ENCODE data around the gene CALD1. TPM values are rescaled to one million over a fixed set of nuclear protein-coding genes. Genes with fewer than 3 reads are reported as not detected.

Gene CALD1
- total and polyA plus RNA-seq, 4 donors, result 48.0 to 226 (median 95.2) TPM

- H3K4me1 ChIP-seq (ENCODE audit: control insufficient read depth in 4 of 4, insufficient read depth in 4 of 4, low read length in 3 of 4), result no peaks in the 10 kb centered on the region
- no peaks in the 10 kb centered on the region for H3K36me3 ChIP-seq (ENCODE audit: control insufficient read depth in 4 of 4, insufficient read depth in 3 of 4, low read depth in 1 of 4, low read length in 3 of 4)
- no peak for DNase-seq (ENCODE audit: low spot score)
- no peak overlapping the region for H3K27ac ChIP-seq (ENCODE audit: low read depth in 1 of 2, low read length in 2 of 2)
- H3K27me3 ChIP-seq (ENCODE audit: control insufficient read depth in 4 of 4, insufficient read depth in 4 of 4, low read length in 3 of 4), result no peaks in the 10 kb centered on the region
- H3K9ac ChIP-seq (ENCODE audit: low read depth in 1 of 2, low read length in 2 of 2), result no peak overlapping the region
- no peak overlapping the region for H3K4me3 ChIP-seq (ENCODE audit: low read depth in 1 of 3, low read length in 3 of 3)
- WGBS, result 86% methylated on average over 3 of the region's 3 CpGs
- no peaks in the 10 kb centered on the region for H3K9me3 ChIP-seq (ENCODE audit: control insufficient read depth in 4 of 4, low read length in 3 of 4)
- no peak for TF ChIP-seq HNF4A (conservative IDR thresholded peaks at IDR 0.05)
- TF ChIP-seq ZBTB33 (IDR thresholded peaks at IDR 0.05), result no peak
- TF ChIP-seq EGR1 (IDR thresholded peaks at IDR 0.05; ENCODE audit: low read depth in 2 of 2), result no peak
- no peak for TF ChIP-seq FOXA2 (IDR thresholded peaks at IDR 0.05)
Measured at GRCh38 chr7:134832367-134832766, 52.9 kb downstream of the CALD1 start.

GRCh38 chr7:134834689-134835462 lies 55.4 kb downstream of the CALD1 start:
- Histone ChIP-seq H3K4me1 (ENCODE audit: control insufficient read depth in 4 of 4, insufficient read depth in 4 of 4, low read length in 3 of 4) (no peaks in the 10 kb centered on the region), H3K27ac (ENCODE audit: low read depth in 1 of 2, low read length in 2 of 2) (peak overlapping the region in 1 of 2 donors; percentile 6), H3K9me3 (ENCODE audit: control insufficient read depth in 4 of 4, low read length in 3 of 4) (no peaks in the 10 kb centered on the region), H3K36me3 (ENCODE audit: control insufficient read depth in 4 of 4, insufficient read depth in 3 of 4, low read depth in 1 of 4, low read length in 3 of 4) (no peaks in the 10 kb centered on the region), H3K9ac (ENCODE audit: low read depth in 1 of 2, low read length in 2 of 2) (no peak overlapping the region), H3K27me3 (ENCODE audit: control insufficient read depth in 4 of 4, insufficient read depth in 4 of 4, low read length in 3 of 4) (no peaks in the 10 kb centered on the region), H3K4me3 (ENCODE audit: low read depth in 1 of 3, low read length in 3 of 3) (no peak overlapping the region)
- no peak for DNase-seq (ENCODE audit: low spot score)
- 63% methylated on average over 3 of the region's 3 CpGs for WGBS
- TF ChIP-seq CTCF (IDR thresholded peaks at IDR 0.05; ENCODE audit: low read depth, low read length, missing input control) (no peak), FOXA2 (IDR thresholded peaks at IDR 0.05) (no peak), GABPA (IDR thresholded peaks at IDR 0.05 in 1 of 2, conservative IDR thresholded peaks at IDR 0.05 in 1 of 2) (no peak), ATF3 (IDR thresholded peaks at IDR 0.05) (no peak), REST (IDR thresholded peaks at IDR 0.05) (no peak), TAF1 (conservative IDR thresholded peaks at IDR 0.05) (no peak), MAX (IDR thresholded peaks at IDR 0.05) (no peak), ZBTB33 (IDR thresholded peaks at IDR 0.05) (no peak), EGR1 (IDR thresholded peaks at IDR 0.05; ENCODE audit: low read depth in 2 of 2) (no peak), RAD21 (IDR thresholded peaks at IDR 0.05) (no peak), FOXA1 (IDR thresholded peaks at IDR 0.05) (no peak), SP1 (IDR thresholded peaks at IDR 0.05) (no peak), JUND (IDR thresholded peaks at IDR 0.05) (no peak), NR2F2 (IDR thresholded peaks at IDR 0.05) (no peak), HNF4G (IDR thresholded peaks at IDR 0.05) (no peak), YY1 (IDR thresholded peaks at IDR 0.05) (no peak), HNF4A (conservative IDR thresholded peaks at IDR 0.05) (no peak)
